Thoracic aorta (tissue), 2 donors: ENCODE measurements around the gene PDE6B. TPM values are rescaled to one million over a fixed set of nuclear protein-coding genes. Genes with fewer than 3 reads are reported as not detected.

ENCODE experiments used
- ATAC-seq: fragments of 150-250 bp; one replicate; pipeline ENCODE4 v1.8.0; 2017; ENCODE audit warnings: low read depth; ENCODE audit not compliant: insufficient number of reproducible peaks, low FRiP score
- DNase-seq: peaks from one replicate; pipeline ENCODE4 v3.0.0-alpha.2; 2020; ENCODE audit warnings: low spot score
- H3K27ac ChIP-seq, 2 donors: fragments of 200-600 bp; sonication (generic); 1 replicate in 1 of 2; 2 replicates in 1 of 2; pipeline ENCODE4 v1.5.1; 2016; ENCODE audit warnings: mild to moderate bottlenecking in 2 of 2, moderate library complexity in 2 of 2
- H3K27me3 ChIP-seq: fragments of 200-600 bp; sonication (generic); replicated peaks from 2 replicates; pipeline ENCODE4 v1.6.0; 2016; ENCODE audit warnings: mild to moderate bottlenecking; ENCODE audit not compliant: insufficient read depth
- H3K36me3 ChIP-seq: fragments of 200-600 bp; sonication (generic); one replicate; pipeline ENCODE4 v1.5.1; 2016
- H3K4me1 ChIP-seq, 2 donors: fragments of 200-600 bp; sonication (generic); 1 replicate in 1 of 2; 2 replicates in 1 of 2; pipeline versions ENCODE4 v1.5.1 to v1.6.0; 2016; ENCODE audit warnings: low read depth in 2 of 2, mild to moderate bottlenecking in 1 of 2; ENCODE audit not compliant: control insufficient read depth in 1 of 2
- H3K4me3 ChIP-seq: fragments of 200-600 bp; sonication (generic); 2 replicates; pipeline ENCODE4 v1.5.1; 2016; ENCODE audit warnings: mild to moderate bottlenecking
- H3K9me3 ChIP-seq: fragments of 200-600 bp; sonication (generic); 2 replicates; pipeline ENCODE4 v1.5.1; 2016
- CTCF ChIP-seq: fragments of 200-600 bp; sonication (generic); IDR thresholded peaks from one replicate; pipeline ENCODE4 v1.5.1; 2019; ENCODE audit warnings: antibody characterized with exemption
- total RNA-seq, 2 donors: library from RNA; depleted of rRNA; stranded (reverse); fragments of >200 nt; gene quantifications; one replicate each; pipeline versions ENCODE4 v1.1.0 to v1.2.3, GENCODE V29; 2016

Gene PDE6B
- total RNA-seq, 2 donors from 2014 or later: 1.8 to 3.6 TPM

- no peak for DNase-seq
- no peaks in the 10 kb centered on the region for H3K36me3 ChIP-seq
- no peak for TF ChIP-seq CTCF
- no peak overlapping the region for H3K4me3 ChIP-seq
- no peak overlapping the region for H3K27ac ChIP-seq
- ATAC-seq: no peak
- H3K27me3 ChIP-seq: no peaks in the 10 kb centered on the region
- H3K9me3 ChIP-seq: no peaks in the 10 kb centered on the region
- no peaks in the 10 kb centered on the region for H3K4me1 ChIP-seq
Measured at GRCh38 chr4:654503-654845, 29.1 kb downstream of the PDE6B start.

- H3K36me3 ChIP-seq: no peaks in the 10 kb centered on the region
- H3K4me1 ChIP-seq: no peaks in the 10 kb centered on the region
- H3K27me3 ChIP-seq: no peaks in the 10 kb centered on the region
- H3K27ac ChIP-seq: no peak overlapping the region
- H3K9me3 ChIP-seq: no peaks in the 10 kb centered on the region
- DNase-seq: no peak
- no peak for TF ChIP-seq CTCF
- no peak overlapping the region for H3K4me3 ChIP-seq
- no peak for ATAC-seq
Measured at GRCh38 chr4:654871-655463, 29.6 kb downstream of the PDE6B start.

- Histone ChIP-seq H3K27me3 (no peaks in the 10 kb centered on the region), H3K9me3 (no peaks in the 10 kb centered on the region), H3K36me3 (no peaks in the 10 kb centered on the region), H3K4me3 (no peak overlapping the region), H3K27ac (no peak overlapping the region), H3K4me1 (no peaks in the 10 kb centered on the region)
- no peak for TF ChIP-seq CTCF
- no peak for DNase-seq
- no peak for ATAC-seq
Measured at GRCh38 chr4:655464-656151, 30.2 kb downstream of the PDE6B start.

- Histone ChIP-seq H3K36me3 (no peaks in the 10 kb centered on the region), H3K27ac (no peak overlapping the region), H3K4me1 (no peaks in the 10 kb centered on the region), H3K9me3 (no peaks in the 10 kb centered on the region), H3K27me3 (no peaks in the 10 kb centered on the region), H3K4me3 (no peak overlapping the region)
- ATAC-seq: no peak
- no peak for DNase-seq
- TF ChIP-seq CTCF: no peak
Measured at GRCh38 chr4:656436-657337, 31.3 kb downstream of the PDE6B start.

GRCh38 chr4:657338-657833 is 32.0 kb downstream of the PDE6B start:
- H3K27me3 ChIP-seq: no peaks in the 10 kb centered on the region
- DNase-seq (no peak), ATAC-seq (no peak)
- H3K36me3 ChIP-seq: no peaks in the 10 kb centered on the region
- H3K27ac ChIP-seq: no peak overlapping the region
- no peaks in the 10 kb centered on the region for H3K4me1 ChIP-seq
- no peak for TF ChIP-seq CTCF
- H3K9me3 ChIP-seq: no peaks in the 10 kb centered on the region
- H3K4me3 ChIP-seq: no peak overlapping the region
